Stimulated activated CD8-positive, alpha-beta memory T cell treated with anti-CD3 and anti-CD28 coated beads, Interleukin-12 subunit alpha, Interleukin-12 subunit beta, amount 100 ng/mL, for 24 hours (primary cell): Measurements from ENCODE around the gene PSMB1.
"Not testable (repeated sequence)": the region's sequence is repeated elsewhere in the genome, so short reads cannot be mapped to it uniquely, and the experiment has no call there.

ENCODE experiments used
- DNase-seq: peaks from one replicate; pipeline ENCODE4 v3.0.0-alpha.2; 2020; ENCODE audit errors: extremely low read depth

Gene PSMB1

DNA sequence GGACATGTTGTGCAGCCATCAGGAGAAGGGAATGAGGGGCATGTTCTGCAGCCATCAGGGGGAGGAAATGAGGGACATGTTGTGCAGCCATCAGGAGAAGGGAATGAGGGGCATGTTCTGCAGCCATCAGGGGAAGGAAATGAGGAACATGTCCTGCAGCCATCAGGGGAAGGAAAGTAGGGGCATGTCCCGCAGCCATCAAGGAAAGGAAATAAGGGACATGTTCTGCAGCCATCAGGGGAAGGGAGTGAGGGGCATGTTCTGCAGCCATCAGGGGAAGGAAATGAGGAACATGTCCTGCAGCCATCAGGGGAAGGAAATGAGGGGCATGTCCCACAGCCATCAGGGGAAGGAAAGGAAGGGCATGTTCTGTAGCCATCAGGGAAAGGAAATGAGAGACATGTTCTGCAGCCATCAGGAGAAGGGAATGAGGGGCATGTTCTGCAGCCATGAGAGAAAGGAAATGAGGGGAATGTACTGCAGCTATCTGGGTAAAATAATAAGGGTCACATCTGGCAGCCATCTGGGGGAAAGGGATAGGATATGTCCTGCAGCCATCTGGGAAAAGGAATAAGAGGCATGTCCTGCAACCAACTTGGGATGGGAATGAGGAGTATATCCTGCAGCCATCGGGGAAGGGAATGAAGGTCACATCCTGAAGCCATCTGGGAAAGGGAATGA, 50.2 kb downstream of the PSMB1 start:
- not testable (repeated sequence) for DNase-seq

DNA sequence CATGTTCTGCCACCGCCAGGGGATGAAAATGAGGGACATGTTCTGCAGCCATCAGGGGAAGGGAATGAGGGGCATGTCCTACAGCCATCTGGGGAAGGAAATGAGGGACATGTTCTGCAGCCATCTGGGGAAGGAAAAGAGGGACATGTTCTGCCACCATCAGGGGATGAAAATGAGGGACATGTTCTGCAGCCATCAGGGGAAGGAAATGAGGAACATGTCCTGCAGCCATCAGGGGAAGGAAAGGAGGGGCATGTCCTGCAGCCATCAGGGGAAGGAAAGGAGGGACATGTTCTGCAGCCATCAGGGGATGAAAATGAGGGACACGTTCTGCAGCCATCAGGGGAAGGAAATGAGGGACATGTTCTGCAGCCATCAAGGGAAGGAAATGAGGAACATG, 50.8 kb downstream of the PSMB1 start:
- not testable (repeated sequence) for DNase-seq

DNA sequence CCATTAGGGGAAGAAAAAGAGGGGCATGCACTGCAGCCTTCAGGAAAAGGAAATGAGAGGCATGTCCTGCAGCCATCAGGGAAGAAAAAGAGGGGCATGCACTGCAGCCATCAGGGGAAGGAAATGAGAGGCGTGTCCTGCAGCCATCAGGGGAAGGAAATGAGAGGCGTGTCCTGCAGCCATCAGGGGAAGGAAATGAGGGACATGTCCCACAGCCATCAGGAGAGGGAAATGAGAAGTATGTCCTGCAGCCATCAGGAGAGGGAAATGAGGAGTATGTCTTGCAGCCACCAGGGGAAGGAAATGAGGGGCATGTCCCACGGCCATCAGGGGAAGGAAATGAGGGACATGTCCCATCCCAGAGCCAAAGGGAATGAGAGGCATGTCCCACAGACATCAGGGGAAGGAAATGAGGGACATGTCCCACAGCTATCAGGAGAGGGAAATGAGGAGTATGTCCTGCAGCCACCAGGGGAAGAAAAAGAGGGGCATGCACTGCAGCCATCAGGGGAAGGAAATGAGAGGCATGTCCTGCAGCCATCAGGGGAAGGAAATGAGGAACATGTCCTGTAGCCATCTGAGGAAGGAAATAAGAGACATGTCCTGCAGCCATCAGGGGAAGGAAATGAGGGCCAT, 52.0 kb downstream of the PSMB1 start:
- DNase-seq: no peak

DNA sequence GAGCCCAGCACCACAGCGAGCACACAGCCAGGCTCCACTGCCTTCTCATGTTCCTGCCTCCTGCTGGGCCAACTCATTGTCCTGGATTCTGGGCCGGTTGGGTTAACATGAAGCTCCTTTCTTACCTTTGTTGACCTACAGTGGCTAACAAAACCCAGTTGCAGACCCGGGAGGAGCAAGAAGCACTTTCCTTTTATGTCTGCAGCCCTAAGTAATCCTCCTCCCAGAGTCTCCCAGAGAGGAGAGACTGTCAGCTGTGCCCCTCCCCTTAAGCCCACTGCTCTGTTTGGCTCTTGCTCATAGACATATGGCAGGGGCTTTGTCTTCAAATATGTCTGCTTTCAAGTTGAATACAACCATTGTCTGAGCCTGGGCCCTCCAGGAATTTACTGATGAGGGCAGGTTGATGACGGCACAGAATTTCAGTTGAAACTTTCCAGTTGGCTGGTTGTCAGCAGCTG, 55.2 kb downstream of the PSMB1 start:
- no peak for DNase-seq

DNA sequence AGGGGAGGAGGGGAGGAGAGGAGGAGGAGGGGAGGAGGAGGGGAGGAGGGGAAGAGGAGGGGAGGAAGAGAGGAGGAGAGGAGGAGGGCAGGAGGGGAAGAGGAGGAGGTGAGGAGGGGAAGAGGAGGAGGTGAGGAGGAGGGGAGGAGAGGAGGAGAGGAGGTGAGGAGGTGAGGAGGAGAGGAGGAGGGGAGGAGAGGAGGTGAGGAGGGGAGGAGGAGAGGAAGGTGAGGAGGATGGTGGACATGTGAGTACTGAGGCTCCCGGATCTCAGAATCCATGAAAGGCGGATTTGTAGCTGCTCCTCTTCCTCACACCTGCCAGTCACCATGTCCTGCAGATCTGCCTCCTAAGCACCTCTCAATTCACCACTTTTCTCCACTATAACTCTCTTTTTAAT, 59.8 kb downstream of the PSMB1 start:
- DNase-seq: no peak

DNA sequence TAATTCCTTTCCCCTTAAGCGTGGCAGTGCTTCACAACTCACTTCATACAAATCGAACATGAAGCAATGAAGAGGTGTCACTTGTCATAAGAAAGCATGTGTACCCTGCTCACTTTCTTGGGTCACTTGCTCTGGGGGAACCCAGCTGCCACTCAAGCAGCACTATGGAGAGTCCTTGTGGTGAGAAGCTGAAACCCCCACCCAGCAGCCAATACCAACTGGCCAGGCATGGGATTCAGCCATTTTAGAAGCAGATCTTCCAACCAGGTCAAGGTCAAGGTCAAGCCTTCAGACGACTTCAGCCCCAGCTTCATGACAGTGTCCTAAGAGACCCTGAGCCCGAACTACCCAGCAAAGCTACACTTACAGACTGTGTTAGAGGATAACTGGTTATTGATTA, 62.8 kb downstream of the PSMB1 start:
- no peak for DNase-seq

DNA sequence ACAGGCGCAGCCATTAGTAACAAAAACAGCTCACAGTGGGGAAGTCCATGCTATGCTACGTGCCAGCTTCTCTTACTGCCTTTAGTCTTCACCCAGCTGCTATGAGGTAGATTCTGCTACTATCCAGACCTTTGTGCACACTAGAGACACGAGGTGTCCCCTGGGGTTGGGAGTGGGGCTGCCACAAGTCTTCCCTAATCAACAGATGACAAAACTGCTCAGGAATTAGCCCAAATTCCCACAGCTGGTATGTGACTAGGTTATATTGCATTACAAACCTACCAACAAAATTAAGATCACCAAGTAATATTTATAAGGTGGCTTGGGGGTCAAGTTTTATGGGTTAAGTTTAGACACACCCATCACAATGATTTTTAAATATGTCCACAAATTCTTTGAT, 63.3 kb downstream of the PSMB1 start:
- DNase-seq: no peak

DNA sequence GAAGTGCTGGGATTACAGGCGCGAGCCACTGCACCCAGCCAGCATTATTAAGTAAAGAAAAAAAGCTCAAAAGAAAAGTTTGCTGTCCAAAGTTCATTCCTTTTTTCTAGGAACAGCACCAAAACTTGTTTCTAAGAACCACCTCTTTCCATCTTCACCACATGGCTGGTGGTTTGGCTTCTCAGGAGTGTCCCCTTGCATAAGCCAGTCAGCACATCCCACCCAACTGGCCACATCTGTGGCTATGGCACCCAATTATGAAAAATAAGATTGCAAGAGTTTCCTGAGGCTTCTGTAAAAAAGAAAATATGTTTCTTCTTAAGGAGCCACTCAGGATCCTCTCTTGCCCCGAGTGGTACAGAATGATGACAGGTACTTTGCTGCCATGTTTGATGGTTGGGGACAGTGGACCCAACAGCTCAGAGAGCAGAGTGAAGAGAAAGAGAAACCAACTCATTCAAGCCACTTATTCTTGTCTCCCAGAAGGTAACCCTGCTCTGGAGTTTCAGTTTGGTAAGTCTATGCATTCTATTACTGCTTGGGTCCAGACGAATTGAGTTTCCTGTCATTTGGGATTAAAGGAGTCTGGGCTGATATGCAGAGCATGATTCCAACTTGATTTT, 65.3 kb downstream of the PSMB1 start:
- DNase-seq: no peak

DNA sequence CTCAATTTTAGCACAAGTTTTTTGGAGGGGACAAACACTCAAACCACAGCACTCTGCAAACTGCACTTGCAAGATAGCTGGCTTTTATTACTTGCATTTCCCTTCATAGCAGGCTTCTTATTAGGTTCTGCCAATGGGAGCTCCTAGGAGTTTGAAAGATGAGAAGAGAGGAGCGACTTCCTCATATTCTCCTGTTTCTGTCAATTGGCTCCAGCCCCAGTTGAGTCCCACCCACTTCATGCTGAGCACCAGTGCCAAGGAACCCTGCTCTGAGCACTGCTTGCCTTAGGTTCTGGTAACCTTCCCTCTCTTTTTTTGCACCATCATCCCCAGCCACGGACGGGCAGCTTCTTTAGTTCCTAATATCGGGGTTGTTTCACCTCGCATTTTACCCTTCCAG, 67.9 kb downstream of the PSMB1 start:
- DNase-seq: no peak
